ENCODE data around the gene ATF5. TPM values are rescaled to one million over a fixed set of nuclear protein-coding genes. Genes with fewer than 3 reads are reported as not detected.

ATF5 gene
- total RNA-seq, 2 donors from 2014 or later, result 7.4 to 12.0 TPM

GRCh38 chr19:49977076-49977475 is 48.1 kb downstream of the ATF5 start:
- H3K9me3 Mint-ChIP-seq, result no peaks in the 10 kb centered on the region
- no peak overlapping the region for H3K4me3 ChIP-seq (ENCODE audit: low read length)
- peaks cover 30% of the 10 kb centered on the region for H3K36me3 Mint-ChIP-seq (ENCODE audit: low read depth)
- H3K4me3 Mint-ChIP-seq, result no peak overlapping the region
- H3K9me3 ChIP-seq (ENCODE audit: control insufficient read depth, low read length), result no peaks in the 10 kb centered on the region
- H3K27ac Mint-ChIP-seq, result no peak overlapping the region
- no peak for DNase-seq
- TF ChIP-seq CTCF (conservative IDR thresholded peaks at IDR 0.05), result no peak
- peaks cover 6% of the 10 kb centered on the region for H3K27me3 Mint-ChIP-seq (ENCODE audit: insufficient read depth)
- WGBS, 2 experiments (ENCODE audit: insufficient coverage in 1 of 2, insufficient read length in 1 of 2), result 91 to 94% methylated on average over 8 to 13 of the region's 13 CpGs
- no peaks in the 10 kb centered on the region for H3K27me3 ChIP-seq (ENCODE audit: control insufficient read depth, insufficient read depth, low read length, poor library complexity, severe bottlenecking)
- no peak overlapping the region for H3K27ac ChIP-seq (ENCODE audit: low read depth, low read length)
- H3K4me1 ChIP-seq (ENCODE audit: control insufficient read depth, insufficient read depth, low read length), result no peaks in the 10 kb centered on the region
- no peaks in the 10 kb centered on the region for H3K4me1 Mint-ChIP-seq
- H3K9ac ChIP-seq (ENCODE audit: extremely low read depth, low read length, poor library complexity, severe bottlenecking), result no peak overlapping the region
- peaks cover 5% of the 10 kb centered on the region for H3K36me3 ChIP-seq (ENCODE audit: control insufficient read depth, insufficient read depth, low read length)

GRCh38 chr19:49977881-49978280 is 48.9 kb downstream of the ATF5 start:
- no peak for TF ChIP-seq CTCF (conservative IDR thresholded peaks at IDR 0.05)
- Histone ChIP-seq H3K36me3 (ENCODE audit: control insufficient read depth, insufficient read depth, low read length) (peaks cover 5% of the 10 kb centered on the region), H3K4me1 (ENCODE audit: control insufficient read depth, insufficient read depth, low read length) (no peaks in the 10 kb centered on the region), H3K27ac (ENCODE audit: low read depth, low read length) (no peak overlapping the region), H3K4me3 (ENCODE audit: low read length) (no peak overlapping the region), H3K27me3 (ENCODE audit: control insufficient read depth, insufficient read depth, low read length, poor library complexity, severe bottlenecking) (no peaks in the 10 kb centered on the region), H3K9me3 (ENCODE audit: control insufficient read depth, low read length) (no peaks in the 10 kb centered on the region), H3K9ac (ENCODE audit: extremely low read depth, low read length, poor library complexity, severe bottlenecking) (no peak overlapping the region)
- Mint-ChIP-seq H3K27ac (no peak overlapping the region), H3K36me3 (ENCODE audit: low read depth) (peaks cover 30% of the 10 kb centered on the region), H3K9me3 (no peaks in the 10 kb centered on the region), H3K4me1 (no peaks in the 10 kb centered on the region), H3K27me3 (ENCODE audit: insufficient read depth) (peaks cover 6% of the 10 kb centered on the region), H3K4me3 (no peak overlapping the region)
- WGBS, 2 experiments (ENCODE audit: insufficient coverage in 1 of 2, insufficient read length in 1 of 2), result 93 to 97% methylated on average over 18 of the region's 18 CpGs
- no peak for DNase-seq

- H3K36me3 ChIP-seq (ENCODE audit: control insufficient read depth, insufficient read depth, low read length), result peaks cover 5% of the 10 kb centered on the region
- Mint-ChIP-seq H3K27ac (no peak overlapping the region), H3K36me3 (ENCODE audit: low read depth) (peaks cover 30% of the 10 kb centered on the region), H3K9me3 (no peaks in the 10 kb centered on the region), H3K4me1 (no peaks in the 10 kb centered on the region), H3K27me3 (ENCODE audit: insufficient read depth) (peaks cover 2% of the 10 kb centered on the region), H3K4me3 (no peak overlapping the region)
- no peak for DNase-seq
- H3K9ac ChIP-seq (ENCODE audit: extremely low read depth, low read length, poor library complexity, severe bottlenecking), result no peak overlapping the region
- no peak overlapping the region for H3K27ac ChIP-seq (ENCODE audit: low read depth, low read length)
- no peak for TF ChIP-seq CTCF (conservative IDR thresholded peaks at IDR 0.05)
- no peaks in the 10 kb centered on the region for H3K4me1 ChIP-seq (ENCODE audit: control insufficient read depth, insufficient read depth, low read length)
- no peaks in the 10 kb centered on the region for H3K27me3 ChIP-seq (ENCODE audit: control insufficient read depth, insufficient read depth, low read length, poor library complexity, severe bottlenecking)
- no peaks in the 10 kb centered on the region for H3K9me3 ChIP-seq (ENCODE audit: control insufficient read depth, low read length)
- H3K4me3 ChIP-seq (ENCODE audit: low read length), result no peak overlapping the region
- WGBS, 2 experiments (ENCODE audit: insufficient coverage in 1 of 2, insufficient read length in 1 of 2), result 94 to 96% methylated on average over 10 to 11 of the region's 11 CpGs
Observed at GRCh38 chr19:49978324-49978723, 49.3 kb downstream of the ATF5 start.

Data from endodermal cell (in vitro differentiated cells).